HUDEP-2 (cell line): ENCODE measurements around the gene PTPRD.
"Not testable (repeated sequence)": the region's sequence is repeated elsewhere in the genome, so short reads cannot be mapped to it uniquely, and the experiment has no call there.

Experiments used
- DNase-seq, 76 experiments: peaks; one replicate each; lab custom pipeline; 2025; ENCODE audit not compliant: unreplicated experiment in 76 of 76; lab: John Stamatoyannopoulos, UW

PTPRD gene

DNA sequence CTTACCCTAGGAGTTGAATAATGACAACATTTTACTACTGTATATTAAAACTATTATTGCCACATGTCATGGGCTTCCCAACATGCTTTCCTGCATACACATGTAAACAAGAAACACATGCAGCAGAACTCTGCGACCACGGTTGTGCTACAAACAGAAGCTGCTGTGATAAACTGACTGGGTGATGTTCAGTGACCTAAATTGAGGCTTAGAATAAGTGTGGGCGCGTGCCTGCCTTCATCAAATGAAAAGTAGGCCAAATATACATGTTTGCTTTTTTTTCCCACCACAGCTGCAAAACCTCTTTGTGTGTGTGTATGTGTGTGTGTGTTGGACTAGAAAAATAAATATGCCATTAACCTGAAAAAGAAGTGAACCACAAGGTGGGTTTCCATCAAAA is 1202.1 kb downstream of the PTPRD start:
- no peak for DNase-seq

DNA sequence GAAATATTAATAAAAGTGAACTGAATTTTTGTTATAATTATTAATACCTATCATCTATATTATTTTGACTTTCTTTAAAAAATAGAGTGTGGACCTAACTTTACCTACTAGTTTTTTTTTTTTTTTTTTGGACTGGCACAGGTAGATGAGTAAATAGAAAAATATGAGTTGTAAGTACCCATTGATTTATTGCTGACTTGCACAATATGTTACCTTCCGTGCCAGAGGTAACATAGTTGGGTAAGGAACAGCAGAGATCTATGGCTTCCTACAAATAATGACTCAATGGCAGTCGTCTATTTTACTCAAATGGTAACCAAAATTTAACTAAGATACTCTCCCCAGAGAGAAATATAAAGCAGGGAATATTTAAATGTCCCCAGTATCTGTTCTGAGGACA is 1212.8 kb downstream of the PTPRD start:
- no peak for DNase-seq

DNA sequence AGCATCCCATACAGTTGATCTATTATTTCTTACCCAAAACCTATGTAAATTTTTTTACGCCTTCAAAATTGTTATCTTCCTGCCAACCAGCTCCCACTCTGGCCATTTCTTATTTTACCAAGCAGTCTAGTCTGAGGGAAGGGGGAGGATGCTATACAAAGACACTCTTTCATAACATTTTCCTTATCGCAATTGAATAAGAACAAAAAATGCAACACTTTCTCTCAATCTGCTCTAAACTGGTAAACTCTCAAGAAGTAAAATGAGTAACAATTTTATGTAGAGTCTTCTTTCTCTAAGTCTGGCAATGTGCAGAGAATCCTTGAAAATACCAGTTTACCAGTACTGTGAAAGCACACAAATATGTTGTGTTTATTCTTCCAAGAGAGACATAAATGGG is 1216.3 kb downstream of the PTPRD start:
- no peak for DNase-seq

DNA sequence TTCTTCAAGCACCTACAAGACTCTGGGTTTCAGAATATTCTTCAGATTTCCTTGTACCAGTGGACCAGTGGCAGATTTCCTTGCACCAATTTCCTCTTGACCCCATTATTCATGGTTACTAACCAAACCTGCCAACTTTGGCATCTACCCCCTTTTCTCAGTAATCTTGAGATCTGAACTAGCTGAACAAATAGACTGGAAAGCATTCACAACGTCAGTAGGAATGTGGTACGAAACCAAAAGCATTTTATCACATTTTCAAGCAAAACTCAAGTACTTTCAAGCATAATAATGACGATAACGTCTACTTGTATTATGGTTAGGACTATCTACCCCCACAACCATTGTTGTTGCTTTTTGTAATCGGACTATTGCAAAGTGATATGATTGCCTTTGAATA is 1217.3 kb downstream of the PTPRD start:
- DNase-seq: no peak

DNA sequence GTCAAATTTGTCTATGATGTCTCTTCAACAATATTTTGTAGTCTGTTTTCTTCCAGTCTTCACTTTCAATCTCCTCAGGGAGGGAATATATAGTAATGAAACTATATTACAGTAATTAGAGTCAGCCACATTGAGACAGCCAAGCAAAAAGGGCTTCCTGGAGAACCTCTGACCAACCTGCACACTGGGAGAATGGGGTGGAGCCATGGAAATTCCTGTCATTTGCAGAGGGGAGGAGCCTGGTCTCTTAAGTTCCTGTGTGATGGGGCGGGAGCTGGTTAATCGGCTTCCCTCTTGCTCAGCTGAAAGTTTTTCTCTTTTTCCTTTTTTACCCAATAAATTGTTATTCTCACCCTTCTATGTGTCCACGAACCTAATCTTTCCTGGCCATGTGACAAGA is 1220.0 kb downstream of the PTPRD start:
- DNase-seq: no peak

DNA sequence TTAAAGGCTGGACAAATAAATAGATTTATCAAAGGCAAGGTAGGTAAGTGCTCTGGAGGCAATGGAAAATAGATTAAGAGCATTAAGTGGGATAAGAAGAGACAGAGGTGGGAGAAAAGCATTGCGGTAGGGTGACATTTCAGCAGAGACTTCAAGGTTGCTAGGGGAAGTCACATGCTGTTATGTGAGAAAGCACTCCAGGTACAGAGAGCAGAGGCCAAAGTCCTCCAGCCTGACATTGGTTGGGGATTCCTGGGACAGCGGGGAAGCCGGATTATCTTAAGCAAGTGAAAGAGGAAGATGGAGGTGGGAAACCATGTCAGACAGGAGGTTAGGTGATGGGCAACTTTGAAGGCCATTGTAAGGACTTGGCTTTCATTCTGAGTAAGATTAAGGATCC is 1222.9 kb downstream of the PTPRD start:
- no peak for DNase-seq

DNA sequence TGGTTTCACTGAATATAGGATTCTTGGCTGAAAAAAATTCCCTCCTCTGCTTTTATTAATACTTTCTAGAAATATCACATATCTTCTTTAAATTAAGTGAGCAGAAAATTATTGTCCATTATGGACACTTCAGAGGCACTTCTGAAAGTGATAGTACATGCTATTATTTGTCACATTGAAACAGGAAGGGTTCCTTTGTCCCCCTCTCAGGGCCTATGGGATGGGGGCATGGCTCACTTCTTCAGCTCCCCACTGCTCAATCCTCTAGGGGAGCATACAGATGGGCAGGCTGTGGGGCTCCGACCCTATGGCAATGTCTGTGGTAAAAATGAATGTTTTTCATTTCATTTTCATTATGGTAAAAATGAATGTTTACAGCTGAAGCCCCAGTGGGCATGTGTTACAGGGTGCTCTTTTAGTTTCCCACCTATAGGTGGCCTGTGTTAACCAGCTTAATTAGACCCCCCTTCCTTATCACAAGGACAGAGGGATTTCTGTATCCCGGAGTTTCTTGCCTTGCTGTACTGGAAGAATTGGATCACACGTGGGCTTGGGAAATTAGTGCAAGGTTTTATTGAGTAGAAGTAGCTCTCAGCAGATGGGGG is 1225.2 kb downstream of the PTPRD start:
- DNase-seq: no peak

DNA sequence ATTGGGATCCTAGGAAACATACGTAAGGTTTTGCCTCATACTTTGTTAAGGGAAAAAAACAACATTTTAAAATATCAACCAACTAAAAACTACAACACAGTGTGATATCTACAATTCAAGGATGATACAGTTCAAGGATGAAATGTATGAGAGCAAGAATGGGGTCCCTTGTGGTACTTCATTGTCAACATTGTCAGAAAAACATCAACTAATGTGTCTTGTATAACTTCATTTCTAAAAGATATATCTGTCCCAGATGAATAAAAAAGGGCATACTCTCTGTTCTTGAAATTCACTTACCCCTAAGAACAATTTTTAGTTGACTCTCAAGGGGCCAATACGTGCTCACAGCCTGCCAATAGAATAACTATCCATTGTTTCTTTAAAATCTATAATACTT is 1250.5 kb downstream of the PTPRD start:
- no peak for DNase-seq

DNA sequence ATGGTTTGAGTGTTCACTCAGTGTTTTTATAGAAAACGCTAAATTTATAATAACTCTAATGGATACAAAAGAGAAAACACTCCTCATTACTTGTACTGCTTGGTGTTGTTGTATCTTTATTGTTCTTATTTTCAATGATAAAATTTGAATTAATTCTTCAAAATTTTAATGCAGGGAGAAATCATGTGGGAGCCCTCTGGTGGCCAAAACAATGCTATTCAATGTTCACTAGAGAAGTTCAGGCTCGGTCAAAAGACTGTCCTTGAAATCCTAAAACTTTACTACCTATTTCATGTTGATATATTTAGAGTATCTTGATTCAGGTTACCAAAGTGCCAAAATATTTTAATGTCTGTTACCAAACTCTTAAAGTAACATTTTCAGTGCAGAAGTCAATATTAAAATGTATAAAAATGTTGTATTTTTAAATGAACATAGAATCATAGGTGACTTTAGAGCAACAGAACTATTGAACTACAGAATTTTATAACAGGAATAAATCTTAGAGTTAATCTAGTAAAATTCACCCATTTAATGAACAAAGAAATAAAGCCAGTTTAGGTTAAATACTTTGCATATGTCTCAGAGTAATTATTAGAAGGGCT is 1259.8 kb downstream of the PTPRD start:
- no peak for DNase-seq

DNA sequence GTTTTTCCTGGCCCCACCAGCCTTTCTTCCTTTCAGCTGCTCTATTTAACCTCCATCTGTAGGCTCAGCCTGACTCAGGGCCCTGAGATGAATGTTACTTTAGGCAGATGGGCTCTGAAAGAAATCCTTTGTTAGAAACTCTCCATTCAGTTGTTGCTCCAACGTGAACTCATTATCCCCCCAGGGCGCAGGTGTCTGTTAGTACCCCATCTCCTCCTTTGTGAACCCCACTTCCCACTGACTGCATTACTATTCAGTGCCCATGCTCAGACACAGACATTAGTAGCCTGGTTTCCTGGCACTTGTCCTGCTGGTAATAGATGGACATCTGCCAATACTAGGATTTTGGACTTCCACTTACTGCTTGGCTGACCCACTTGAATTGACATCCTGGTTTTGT is 1271.6 kb downstream of the PTPRD start:
- no peak for DNase-seq

DNA sequence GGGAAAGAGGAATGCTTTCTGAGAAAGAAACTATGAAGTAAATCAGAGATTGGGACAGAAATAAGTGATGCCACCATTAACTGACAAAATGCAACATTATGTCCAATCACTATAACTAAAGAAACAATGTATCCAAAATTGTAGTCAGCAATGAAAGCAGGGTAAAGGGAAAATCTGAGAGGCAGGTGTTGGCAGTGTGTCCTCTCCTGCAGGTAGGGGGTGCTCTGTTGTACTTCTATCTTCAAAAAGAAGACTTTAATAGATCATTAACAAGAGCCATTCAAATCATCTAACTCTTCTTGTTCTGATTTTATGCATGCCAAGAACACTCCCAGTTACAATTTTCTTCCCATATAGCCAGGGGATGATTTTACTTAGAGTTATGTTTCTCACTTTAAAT is 1275.7 kb downstream of the PTPRD start:
- DNase-seq: no peak

DNA sequence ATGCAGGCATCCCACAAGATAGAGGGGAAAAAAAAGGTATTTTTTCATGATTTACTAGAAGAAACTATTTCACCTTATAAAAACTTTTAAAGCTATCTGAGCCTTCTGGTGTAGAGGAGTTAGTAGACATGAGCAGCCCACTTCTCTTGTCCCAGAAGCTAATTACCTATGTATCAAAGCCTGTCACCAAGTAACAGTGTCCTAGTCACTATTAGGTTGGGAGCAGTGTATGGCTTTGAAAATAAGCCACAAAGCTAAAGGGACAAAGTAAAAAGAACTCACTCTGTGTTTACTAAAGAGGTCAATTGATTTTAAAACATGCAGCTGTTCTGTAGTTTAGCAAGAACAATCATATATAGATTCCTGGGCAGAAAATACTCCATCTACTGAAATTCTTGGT is 1286.1 kb downstream of the PTPRD start:
- DNase-seq: no peak

DNA sequence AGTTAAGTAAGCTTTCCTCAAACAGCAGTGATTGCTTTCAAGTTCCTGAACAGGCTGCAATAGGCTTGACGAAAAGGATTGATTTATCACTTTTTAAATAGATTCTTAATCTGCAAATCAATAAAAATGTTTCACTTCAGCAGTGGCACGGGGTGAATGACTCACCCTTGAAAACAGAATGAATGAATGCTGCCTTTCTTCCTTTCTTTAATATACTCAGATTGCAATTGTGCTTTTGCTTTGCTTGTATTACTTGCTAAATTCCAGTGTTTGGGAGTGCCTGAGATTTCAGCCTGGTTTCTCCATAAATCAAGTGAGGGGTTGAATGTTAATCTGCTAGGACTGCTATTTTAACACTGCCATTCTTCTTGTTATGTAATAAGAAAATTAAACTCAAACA is 1293.8 kb downstream of the PTPRD start:
- DNase-seq: no peak

DNA sequence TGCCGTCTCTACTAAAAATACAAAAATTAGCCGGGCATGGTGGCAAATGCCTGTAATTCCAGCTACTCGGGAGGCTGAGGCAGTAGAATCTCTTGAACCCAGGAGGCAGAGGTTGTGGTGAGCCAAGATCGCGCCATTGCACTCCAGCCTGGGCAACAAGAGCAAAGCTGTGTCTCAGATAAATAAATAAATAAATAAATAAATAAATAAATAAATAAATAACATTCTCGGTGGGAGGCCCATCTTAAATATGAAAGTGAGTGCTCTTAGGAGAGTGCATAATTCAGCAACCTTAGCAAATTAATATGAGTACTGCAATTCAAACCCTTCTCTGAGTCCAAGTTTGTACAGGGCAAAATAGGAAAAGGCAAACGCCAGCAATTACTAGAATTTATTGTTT is 1302.1 kb downstream of the PTPRD start:
- not testable (repeated sequence) for DNase-seq

DNA sequence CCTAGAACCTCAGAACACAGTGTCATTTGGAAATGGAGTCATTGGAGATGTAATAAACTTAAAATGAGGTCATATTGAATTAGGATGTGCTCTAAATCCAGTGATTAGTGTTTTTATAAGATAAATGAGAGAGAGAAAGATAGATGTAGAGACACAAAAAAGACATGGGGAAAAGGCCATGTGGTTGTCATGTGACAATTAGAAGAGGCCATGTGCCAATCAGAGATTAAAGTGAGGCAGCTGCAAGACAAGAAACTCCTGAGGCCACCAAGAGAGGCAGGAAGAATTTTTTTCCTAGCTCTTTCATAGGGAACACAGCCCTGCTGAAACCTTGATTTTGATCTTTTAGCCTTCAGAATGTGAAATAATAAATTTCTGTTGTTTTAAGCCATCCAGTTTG is 1307.2 kb downstream of the PTPRD start:
- DNase-seq: no peak

DNA sequence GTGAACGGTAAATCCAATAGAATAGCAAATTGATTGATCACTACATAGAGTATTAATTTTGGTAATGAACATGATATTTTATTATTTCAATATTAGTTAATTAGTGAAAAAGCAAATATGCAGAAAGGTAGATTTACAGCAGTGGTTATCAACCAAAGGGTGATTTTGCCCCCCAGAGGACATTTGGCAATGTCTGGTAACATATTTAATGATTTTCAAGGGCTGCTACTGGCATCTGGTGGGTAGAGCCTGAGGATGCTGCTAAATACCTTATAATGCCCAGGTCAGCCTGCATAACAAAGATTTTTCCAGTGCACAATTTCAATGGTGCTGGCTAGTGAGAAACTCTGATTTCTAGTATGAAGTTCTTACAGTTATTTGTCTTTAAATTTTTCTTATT is 1313.7 kb downstream of the PTPRD start:
- DNase-seq: no peak

DNA sequence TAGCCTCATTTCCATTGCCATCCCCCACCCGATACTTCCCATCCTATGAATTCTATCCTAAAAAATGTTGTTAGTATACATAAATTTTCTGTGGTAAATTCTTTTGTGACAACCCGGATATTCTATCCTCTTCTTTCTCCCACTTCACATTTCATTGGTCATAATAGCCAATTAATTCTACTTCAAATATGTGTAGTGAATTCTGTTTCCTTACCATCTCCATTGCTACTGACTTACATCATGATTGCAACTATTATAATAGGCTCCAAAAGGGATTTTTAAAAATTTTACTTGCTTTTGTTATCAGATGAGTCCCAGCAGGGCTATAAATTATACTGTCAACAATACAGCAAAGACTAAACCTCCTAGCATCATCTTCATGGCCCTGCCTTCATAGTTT is 1326.8 kb downstream of the PTPRD start:
- DNase-seq: no peak

DNA sequence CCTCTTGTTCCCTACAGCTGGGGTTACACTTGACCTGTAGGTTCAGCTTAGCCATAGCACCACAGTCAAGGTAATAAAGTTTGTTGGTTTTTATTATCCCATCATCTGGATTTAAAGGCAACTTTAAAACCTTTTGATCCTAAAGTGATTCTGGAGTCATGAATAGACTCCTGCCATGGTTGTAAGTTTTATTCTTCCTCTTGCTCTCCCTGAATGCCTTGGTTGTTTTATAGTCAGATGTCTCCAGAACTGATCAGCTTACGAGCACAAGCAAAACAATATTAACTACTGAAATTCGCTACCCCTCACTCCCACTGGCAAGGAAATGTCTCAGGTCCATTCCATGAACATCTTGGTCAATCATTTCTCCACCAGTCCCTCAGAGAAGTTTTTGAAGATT is 1328.6 kb downstream of the PTPRD start:
- no peak for DNase-seq

DNA sequence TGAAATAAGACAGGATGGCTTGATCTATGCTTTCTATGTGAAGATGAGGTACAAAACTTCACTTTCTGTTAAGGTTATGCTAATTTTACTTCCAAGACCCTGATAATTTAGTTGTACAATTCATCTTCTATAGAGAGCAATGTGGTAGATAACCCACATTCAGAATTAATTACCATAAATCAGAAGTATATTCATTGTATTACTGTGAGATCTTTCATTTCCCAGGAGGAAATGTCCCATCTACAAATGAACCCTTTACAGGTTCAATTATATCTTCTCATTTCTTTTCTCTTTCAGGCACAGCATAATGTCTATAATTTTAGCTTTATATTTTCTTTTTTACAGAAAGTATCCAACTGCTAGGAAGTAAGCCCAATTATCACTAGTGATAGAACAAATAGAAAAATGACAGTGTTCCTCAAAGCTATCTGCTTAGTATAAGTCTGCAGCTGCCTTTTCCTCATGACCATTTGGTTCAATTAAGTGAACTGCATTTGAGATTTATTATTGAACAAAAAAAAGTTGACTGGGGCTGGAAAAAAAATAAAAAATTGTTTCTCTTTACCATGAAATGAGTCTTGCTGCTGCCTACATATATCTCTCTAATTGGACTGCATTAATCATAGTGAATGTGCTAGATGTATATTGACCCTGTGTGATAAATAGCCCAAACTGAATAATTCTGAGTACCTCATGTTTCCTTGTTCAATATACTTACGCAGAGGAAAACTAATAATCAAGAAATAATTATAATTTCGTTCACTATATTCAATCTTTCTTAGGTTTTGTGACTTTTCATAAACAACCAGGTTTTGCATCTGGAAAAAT is 1329.4 kb downstream of the PTPRD start:
- DNase-seq: no peak

DNA sequence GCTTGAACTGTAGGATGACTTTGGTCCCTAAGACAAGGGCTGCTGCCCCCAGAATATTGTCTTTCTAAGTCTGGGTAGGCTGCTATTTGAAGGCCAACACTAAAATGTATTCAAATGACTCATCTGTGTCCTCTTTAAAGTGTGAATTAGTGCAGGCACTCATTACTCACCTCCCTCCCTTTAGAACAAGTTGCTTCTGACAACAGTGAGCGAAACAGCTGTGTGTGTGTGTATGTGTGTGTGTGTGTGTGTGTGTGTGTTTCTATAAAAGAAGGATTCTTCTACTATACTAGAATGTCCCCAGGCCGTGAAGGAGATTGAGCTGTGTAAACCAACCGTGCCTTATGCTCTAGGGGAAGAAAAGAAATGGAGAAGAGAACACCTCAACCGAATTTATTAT is 1337.2 kb downstream of the PTPRD start:
- DNase-seq: no peak

DNA sequence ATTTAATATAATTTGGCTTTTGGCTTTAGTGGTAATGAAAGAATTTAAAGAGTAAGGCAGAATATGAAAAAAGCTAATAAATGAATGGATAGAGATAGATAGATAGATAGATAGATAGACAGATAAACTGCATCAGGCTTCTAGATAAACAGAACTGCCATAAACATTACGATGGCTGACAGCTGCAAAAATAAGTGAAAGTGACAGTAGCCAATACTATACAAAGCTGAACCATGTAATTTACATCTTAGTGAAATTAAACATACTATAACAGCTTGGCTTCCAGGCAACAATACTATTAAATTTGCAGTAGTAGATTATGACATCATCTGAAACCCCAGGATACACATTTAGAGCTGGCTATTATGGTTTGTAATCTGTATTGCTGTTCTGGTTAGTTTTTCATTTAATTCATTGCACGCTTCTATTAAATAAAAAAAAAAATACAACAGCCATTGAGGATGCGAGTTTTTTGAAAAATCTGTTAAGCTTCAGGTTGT is 1354.8 kb downstream of the PTPRD start:
- no peak for DNase-seq

DNA sequence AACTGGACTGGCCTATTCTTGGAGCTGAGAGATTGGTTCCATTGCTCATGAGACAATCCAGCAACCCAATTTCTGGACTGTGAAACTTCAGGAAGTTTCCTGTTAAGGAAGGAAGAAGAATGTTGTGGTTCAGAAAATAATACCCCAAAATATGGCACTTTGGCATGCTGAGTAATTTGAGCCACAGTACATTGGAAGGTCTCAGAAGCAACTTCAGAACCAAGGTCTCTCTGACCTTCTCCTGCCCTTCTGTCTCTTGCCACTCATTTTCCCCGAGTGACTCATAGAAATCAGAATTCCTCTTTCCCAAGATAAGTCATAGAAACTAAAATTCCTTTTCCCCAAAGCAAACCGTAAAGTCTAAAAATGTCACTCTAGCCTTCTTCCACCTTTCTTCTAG is 1366.1 kb downstream of the PTPRD start:
- no peak for DNase-seq
